Measurements from ENCODE around the gene MYBL2.

The MYBL2 gene

GRCh38 chr20:43681991-43682410 lies 15.1 kb downstream of the MYBL2 start:
- no peak for DNase-seq (ENCODE audit: extremely low read depth in 1 of 2, low read depth in 1 of 2)

- DNase-seq (ENCODE audit: extremely low read depth in 1 of 2, low read depth in 1 of 2): no peak
Observed at GRCh38 chr20:43682446-43682845, 15.5 kb downstream of the MYBL2 start.

- DNase-seq (ENCODE audit: extremely low read depth in 1 of 2, low read depth in 1 of 2): no peak
Observed at GRCh38 chr20:43686820-43687219, 19.9 kb downstream of the MYBL2 start.

GRCh38 chr20:43689165-43689564 lies 22.3 kb downstream of the MYBL2 start:
- no peak for DNase-seq (ENCODE audit: extremely low read depth in 1 of 2, low read depth in 1 of 2)

GRCh38 chr20:43690943-43691598 lies 24.2 kb downstream of the MYBL2 start:
- DNase-seq (ENCODE audit: extremely low read depth in 1 of 2, low read depth in 1 of 2): no peak

GRCh38 chr20:43691928-43692524 lies 25.1 kb downstream of the MYBL2 start:
- DNase-seq (ENCODE audit: extremely low read depth in 1 of 2, low read depth in 1 of 2): peak; percentile 16 to 36

GRCh38 chr20:43694763-43695162 lies 27.8 kb downstream of the MYBL2 start:
- DNase-seq (ENCODE audit: extremely low read depth in 1 of 2, low read depth in 1 of 2): no peak

GRCh38 chr20:43695571-43695970 lies 28.7 kb downstream of the MYBL2 start:
- DNase-seq (ENCODE audit: extremely low read depth in 1 of 2, low read depth in 1 of 2): no peak

GRCh38 chr20:43699941-43700565 lies 33.1 kb downstream of the MYBL2 start:
- DNase-seq (ENCODE audit: extremely low read depth in 1 of 2, low read depth in 1 of 2): no peak

GRCh38 chr20:43700627-43701026 lies 33.7 kb downstream of the MYBL2 start:
- DNase-seq (ENCODE audit: extremely low read depth in 1 of 2, low read depth in 1 of 2): no peak

- DNase-seq (ENCODE audit: extremely low read depth in 1 of 2, low read depth in 1 of 2): no peak
Observed at GRCh38 chr20:43702502-43702901, 35.6 kb downstream of the MYBL2 start.

- DNase-seq (ENCODE audit: extremely low read depth in 1 of 2, low read depth in 1 of 2): no peak
Observed at GRCh38 chr20:43710370-43711044, 43.6 kb downstream of the MYBL2 start.

- DNase-seq (ENCODE audit: extremely low read depth in 1 of 2, low read depth in 1 of 2): no peak
Observed at GRCh38 chr20:43711098-43711654, 44.3 kb downstream of the MYBL2 start.

GRCh38 chr20:43715044-43715443 lies 48.1 kb downstream of the MYBL2 start:
- no peak for DNase-seq (ENCODE audit: extremely low read depth in 1 of 2, low read depth in 1 of 2)

- DNase-seq (ENCODE audit: extremely low read depth in 1 of 2, low read depth in 1 of 2): no peak
Observed at GRCh38 chr20:43715511-43715910, 48.6 kb downstream of the MYBL2 start.

GRCh38 chr20:43716123-43716522 lies 49.2 kb downstream of the MYBL2 start:
- DNase-seq (ENCODE audit: extremely low read depth in 1 of 2, low read depth in 1 of 2): no peak

GRCh38 chr20:43716757-43717615 lies 50.1 kb downstream of the MYBL2 start:
- no peak for DNase-seq (ENCODE audit: extremely low read depth in 1 of 2, low read depth in 1 of 2)

GRCh38 chr20:43717616-43717995 lies 50.7 kb downstream of the MYBL2 start:
- DNase-seq (ENCODE audit: extremely low read depth in 1 of 2, low read depth in 1 of 2): no peak

- no peak for DNase-seq (ENCODE audit: extremely low read depth in 1 of 2, low read depth in 1 of 2)
Observed at GRCh38 chr20:43720007-43720406, 53.1 kb downstream of the MYBL2 start.

- no peak for DNase-seq (ENCODE audit: extremely low read depth in 1 of 2, low read depth in 1 of 2)
Observed at GRCh38 chr20:43721097-43721428, 54.1 kb downstream of the MYBL2 start.
